Measurements from ENCODE around the gene MAN2A1.

DNA sequence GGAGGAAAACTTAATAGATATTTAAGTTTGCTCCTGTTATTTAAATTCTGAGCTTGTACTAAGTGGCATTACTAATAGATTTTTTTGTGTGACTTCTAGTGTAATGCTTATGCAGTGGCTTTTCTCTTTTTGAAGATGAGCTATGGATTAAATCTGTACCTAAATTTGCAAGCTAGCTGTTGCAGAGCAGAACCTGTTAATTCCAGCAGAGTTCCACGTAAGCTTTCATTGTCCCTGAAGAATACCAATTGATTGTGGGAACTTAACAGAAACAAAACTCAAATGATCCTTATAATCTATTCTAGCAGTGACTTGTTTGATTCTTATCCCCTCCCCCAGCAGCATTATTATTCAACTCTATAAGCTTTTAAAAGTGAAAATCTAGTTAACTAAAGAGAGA, 51.7 kb downstream of the MAN2A1 start:
- TF ChIP-seq CTCF (IDR thresholded peaks at IDR 0.05; ENCODE audit: poor library complexity, severe bottlenecking): no peak
- TF ChIP-seq EP300 (conservative IDR thresholded peaks at IDR 0.05; ENCODE audit: poor library complexity, severe bottlenecking): no peak
- no peak for TF ChIP-seq MXI1 (conservative IDR thresholded peaks at IDR 0.05; ENCODE audit: poor library complexity, severe bottlenecking)
- no peak for TF ChIP-seq EZH2 (IDR thresholded peaks at IDR 0.05; ENCODE audit: borderline replicate concordance, insufficient read depth, low read length, poor library complexity, severe bottlenecking)
- TF ChIP-seq, protein P1, sequence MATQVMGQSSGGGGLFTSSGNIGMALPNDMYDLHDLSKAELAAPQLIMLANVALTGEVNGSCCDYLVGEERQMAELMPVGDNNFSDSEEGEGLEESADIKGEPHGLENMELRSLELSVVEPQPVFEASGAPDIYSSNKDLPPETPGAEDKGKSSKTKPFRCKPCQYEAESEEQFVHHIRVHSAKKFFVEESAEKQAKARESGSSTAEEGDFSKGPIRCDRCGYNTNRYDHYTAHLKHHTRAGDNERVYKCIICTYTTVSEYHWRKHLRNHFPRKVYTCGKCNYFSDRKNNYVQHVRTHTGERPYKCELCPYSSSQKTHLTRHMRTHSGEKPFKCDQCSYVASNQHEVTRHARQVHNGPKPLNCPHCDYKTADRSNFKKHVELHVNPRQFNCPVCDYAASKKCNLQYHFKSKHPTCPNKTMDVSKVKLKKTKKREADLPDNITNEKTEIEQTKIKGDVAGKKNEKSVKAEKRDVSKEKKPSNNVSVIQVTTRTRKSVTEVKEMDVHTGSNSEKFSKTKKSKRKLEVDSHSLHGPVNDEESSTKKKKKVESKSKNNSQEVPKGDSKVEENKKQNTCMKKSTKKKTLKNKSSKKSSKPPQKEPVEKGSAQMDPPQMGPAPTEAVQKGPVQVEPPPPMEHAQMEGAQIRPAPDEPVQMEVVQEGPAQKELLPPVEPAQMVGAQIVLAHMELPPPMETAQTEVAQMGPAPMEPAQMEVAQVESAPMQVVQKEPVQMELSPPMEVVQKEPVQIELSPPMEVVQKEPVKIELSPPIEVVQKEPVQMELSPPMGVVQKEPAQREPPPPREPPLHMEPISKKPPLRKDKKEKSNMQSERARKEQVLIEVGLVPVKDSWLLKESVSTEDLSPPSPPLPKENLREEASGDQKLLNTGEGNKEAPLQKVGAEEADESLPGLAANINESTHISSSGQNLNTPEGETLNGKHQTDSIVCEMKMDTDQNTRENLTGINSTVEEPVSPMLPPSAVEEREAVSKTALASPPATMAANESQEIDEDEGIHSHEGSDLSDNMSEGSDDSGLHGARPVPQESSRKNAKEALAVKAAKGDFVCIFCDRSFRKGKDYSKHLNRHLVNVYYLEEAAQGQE (IDR thresholded peaks at IDR 0.05; ENCODE audit: borderline replicate concordance): no peak
- no peak for TF ChIP-seq POLR2AphosphoS5 (IDR thresholded peaks at IDR 0.05)
- no peak for TF ChIP-seq TAF1 (IDR thresholded peaks at IDR 0.05; ENCODE audit: low read depth)

Data from neural cell (in vitro differentiated cells).